ENCODE data around the gene ATRNL1. TPM values are rescaled to one million over a fixed set of nuclear protein-coding genes. Genes with fewer than 3 reads are reported as not detected.

ATRNL1 gene
- total and polyA plus RNA-seq, 2 experiments from 2014 or later: 4.8 to 29.7 TPM

GRCh38 chr10:115871855-115872254, 778.7 kb downstream of the ATRNL1 start:
- Mint-ChIP-seq H3K36me3 (ENCODE audit: low read depth) (no peaks in the 10 kb centered on the region), H3K27me3 (ENCODE audit: insufficient read depth, low read depth, poor library complexity) (no peaks in the 10 kb centered on the region)

DNA sequence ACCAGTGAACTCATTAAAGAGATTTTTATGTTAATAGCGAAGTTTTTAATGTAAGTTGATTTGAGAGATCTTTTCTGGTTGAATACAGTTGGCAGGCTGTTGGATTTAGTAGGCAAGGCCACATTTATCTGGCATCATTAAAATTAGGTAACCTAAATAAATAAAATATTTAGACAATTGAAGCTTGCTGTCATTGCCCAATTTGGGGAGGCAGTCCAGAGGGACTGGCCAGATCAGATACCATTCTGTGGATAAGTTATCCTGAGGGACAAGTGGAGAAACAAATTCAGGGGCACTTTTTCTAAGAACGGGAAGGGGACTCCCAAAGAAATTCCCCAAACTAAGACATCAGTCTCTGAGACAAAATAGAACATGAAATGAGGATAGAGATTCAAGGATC, 782.0 kb downstream of the ATRNL1 start:
- H3K9me3 Mint-ChIP-seq: no peaks in the 10 kb centered on the region; the same call in 2 of the 3 replicates
- no peaks in the 10 kb centered on the region for H3K36me3 ChIP-seq (ENCODE audit: insufficient read depth)
- H3K79me2 ChIP-seq (replicated peaks; ENCODE audit: insufficient read depth): no peaks in the 10 kb centered on the region
- ATAC-seq (no peak), DNase-seq (ENCODE audit: low spot score) (no peak)
- no peaks in the 10 kb centered on the region for H4K20me1 ChIP-seq (replicated peaks; ENCODE audit: insufficient read depth)
- H3K4me3 Mint-ChIP-seq: no peak overlapping the region
- H2AFZ ChIP-seq: no peak overlapping the region
- no peak overlapping the region for H3K4me3 ChIP-seq
- no peaks in the 10 kb centered on the region for H3K4me1 ChIP-seq (ENCODE audit: insufficient read depth)
- H3K9me2 ChIP-seq (ENCODE audit: insufficient read depth): no peaks in the 10 kb centered on the region
- H3K27ac Mint-ChIP-seq: no peak overlapping the region
- no peaks in the 10 kb centered on the region for H3K27me3 ChIP-seq (ENCODE audit: insufficient read depth)
- H3F3A ChIP-seq (replicated peaks; ENCODE audit: low read depth): no peaks in the 10 kb centered on the region
- no peaks in the 10 kb centered on the region for H3K4me1 Mint-ChIP-seq
- no peaks in the 10 kb centered on the region for H3K36me3 Mint-ChIP-seq (ENCODE audit: low read depth)
- no peak overlapping the region for H3K4me2 ChIP-seq
- peaks cover 2% of the 10 kb centered on the region for H3K27me3 Mint-ChIP-seq (ENCODE audit: insufficient read depth, low read depth, poor library complexity)
- H3K27ac ChIP-seq (ENCODE audit: low read depth): no peak overlapping the region
- no peak for TF ChIP-seq JUNB (IDR thresholded peaks at IDR 0.05; ENCODE audit: unreplicated experiment)
- TF ChIP-seq EZH2phosphoT487 (IDR thresholded peaks at IDR 0.05; ENCODE audit: unreplicated experiment): no peak
- no peak for TF ChIP-seq CREB1 (CRISPR knock-in tag; IDR thresholded peaks at IDR 0.05; ENCODE audit: low read depth)
- TF ChIP-seq ZNF462 (CRISPR knock-in tag; IDR thresholded peaks at IDR 0.05): no peak
- TF ChIP-seq EZH2 (IDR thresholded peaks at IDR 0.05; ENCODE audit: low read depth, unreplicated experiment): no peak
- TF ChIP-seq, protein P1, sequence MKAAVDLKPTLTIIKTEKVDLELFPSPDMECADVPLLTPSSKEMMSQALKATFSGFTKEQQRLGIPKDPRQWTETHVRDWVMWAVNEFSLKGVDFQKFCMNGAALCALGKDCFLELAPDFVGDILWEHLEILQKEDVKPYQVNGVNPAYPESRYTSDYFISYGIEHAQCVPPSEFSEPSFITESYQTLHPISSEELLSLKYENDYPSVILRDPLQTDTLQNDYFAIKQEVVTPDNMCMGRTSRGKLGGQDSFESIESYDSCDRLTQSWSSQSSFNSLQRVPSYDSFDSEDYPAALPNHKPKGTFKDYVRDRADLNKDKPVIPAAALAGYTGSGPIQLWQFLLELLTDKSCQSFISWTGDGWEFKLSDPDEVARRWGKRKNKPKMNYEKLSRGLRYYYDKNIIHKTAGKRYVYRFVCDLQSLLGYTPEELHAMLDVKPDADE (IDR thresholded peaks at IDR 0.05): no peak

More at GRCh38 chr10:115871855-115872254, 778.7 kb downstream of the ATRNL1 start:
- no peaks in the 10 kb centered on the region for H3K4me1 ChIP-seq (ENCODE audit: insufficient read depth)
- DNase-seq (ENCODE audit: low spot score): no peak
- no peaks in the 10 kb centered on the region for H4K20me1 ChIP-seq (replicated peaks; ENCODE audit: insufficient read depth)
- no peaks in the 10 kb centered on the region for H3F3A ChIP-seq (replicated peaks; ENCODE audit: low read depth)
- TF ChIP-seq JUNB (IDR thresholded peaks at IDR 0.05; ENCODE audit: unreplicated experiment) (no peak), EZH2phosphoT487 (IDR thresholded peaks at IDR 0.05; ENCODE audit: unreplicated experiment) (no peak), STAT1 (IDR thresholded peaks at IDR 0.05; ENCODE audit: unreplicated experiment) (no peak), CTCF (conservative IDR thresholded peaks at IDR 0.05; ENCODE audit: low read depth in 2 of 2) (no peak)
- TF ChIP-seq, protein P1 (IDR thresholded peaks at IDR 0.05): no peak
- H2AFZ ChIP-seq: no peak overlapping the region
- H3K27ac Mint-ChIP-seq: no peak overlapping the region
- no peaks in the 10 kb centered on the region for H3K36me3 ChIP-seq (ENCODE audit: insufficient read depth)
- H3K27me3 ChIP-seq (ENCODE audit: insufficient read depth): no peaks in the 10 kb centered on the region
- ATAC-seq: no peak
- no peak overlapping the region for H3K4me3 Mint-ChIP-seq
- no peaks in the 10 kb centered on the region for H3K4me1 Mint-ChIP-seq
- no peaks in the 10 kb centered on the region for H3K9me2 ChIP-seq (ENCODE audit: insufficient read depth)
- no peaks in the 10 kb centered on the region for H3K9me3 Mint-ChIP-seq
- H3K27ac ChIP-seq (ENCODE audit: low read depth): no peak overlapping the region
- no peak overlapping the region for H3K4me2 ChIP-seq
- H3K79me2 ChIP-seq (replicated peaks; ENCODE audit: insufficient read depth): no peaks in the 10 kb centered on the region
- no peak overlapping the region for H3K4me3 ChIP-seq

Measured in GM23338 (cell line).